PC-3 (cell line): ENCODE results near the gene P4HTM.

ENCODE experiments used
- CTCF ChIP-seq: fragments of 300-600 bp; sonication (generic); conservative IDR thresholded peaks from 2 replicates; pipeline ENCODE4 v1.5.1; 2017; ENCODE audit warnings: antibody characterized with exemption, low read depth, mild to moderate bottlenecking, low read length
- EZH2 ChIP-seq: fragments of 300-600 bp; sonication (generic); IDR thresholded peaks from one replicate; pipeline ENCODE4 v1.6.1; 2017; ENCODE audit warnings: antibody characterized with exemption, mild to moderate bottlenecking, low read length; ENCODE audit not compliant: unreplicated experiment
- EZH2phosphoT487 ChIP-seq: fragments of 300-600 bp; sonication (generic); IDR thresholded peaks from 2 replicates; pipeline ENCODE4 v1.6.1; 2018; ENCODE audit warnings: mild to moderate bottlenecking, antibody characterized with exemption, low read length, borderline replicate concordance

- TF ChIP-seq CTCF (no peak), EZH2 (no peak), EZH2phosphoT487 (no peak)
These were observed 37.6 kb downstream of the P4HTM start for GRCh38 chr3:49027634-49028033.
